ENCODE data around the gene NUBP2. TPM values are rescaled to one million over a fixed set of nuclear protein-coding genes. Genes with fewer than 3 reads are reported as not detected.

The NUBP2 gene
- total RNA-seq, 1 experiment from 2014 or later = 69.4 TPM

DNA sequence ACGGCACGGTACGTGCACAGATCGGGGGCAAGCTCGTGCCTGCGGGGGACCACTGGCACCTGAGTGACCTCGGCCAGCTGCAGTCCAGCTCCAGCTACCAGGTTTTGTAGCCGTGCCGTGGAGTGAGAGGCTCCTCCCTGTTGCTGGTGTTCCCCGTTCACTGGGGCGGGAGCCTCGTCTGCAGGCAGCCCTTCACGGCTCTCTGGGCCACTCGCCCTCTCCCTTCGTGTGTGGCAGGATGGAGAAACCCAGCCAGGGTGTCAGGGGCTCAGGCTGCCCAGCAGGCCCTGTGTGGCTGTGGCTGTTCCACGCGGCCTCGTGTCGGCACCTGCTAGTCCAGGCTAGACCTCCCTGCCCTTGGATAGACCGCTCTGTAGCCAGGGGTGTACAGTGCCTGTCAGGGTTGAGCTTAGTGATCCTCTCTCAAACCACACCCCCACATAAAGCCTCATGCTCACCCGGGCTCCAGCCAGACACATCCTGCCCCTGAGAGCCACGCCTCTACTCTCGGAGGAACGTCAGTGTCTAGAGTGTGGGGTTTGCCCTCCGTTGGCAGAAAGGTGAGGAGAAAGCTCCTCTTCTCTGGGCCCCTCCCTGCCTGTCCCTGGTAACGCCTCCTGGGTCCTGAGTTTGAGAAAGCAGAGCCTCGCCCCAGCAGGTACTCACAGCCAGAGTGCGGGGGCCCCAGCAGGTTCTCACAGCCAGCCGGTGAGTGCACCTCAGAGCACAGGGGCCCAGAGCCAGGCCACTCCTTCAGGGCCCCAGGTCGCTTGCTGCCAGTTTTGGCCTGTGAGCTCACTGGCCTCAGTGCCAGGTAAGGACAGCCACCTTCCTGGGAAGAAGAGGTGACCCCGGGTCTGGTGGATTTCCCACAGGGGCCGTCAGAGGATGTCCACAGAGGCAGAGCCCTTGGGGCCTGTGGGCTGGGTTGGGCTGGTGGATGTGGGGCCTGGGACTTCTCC lies 39.1 kb upstream of the NUBP2 start:
- WGBS (ENCODE audit: extremely low coverage, insufficient read length, low lambda C conversion rate) = no CpG with 5 or more reads among the region's 32 CpGs
- H2AK5ac ChIP-seq (ENCODE audit: insufficient read length, low read length) = no peak overlapping the region
- H4K20me1 ChIP-seq (ENCODE audit: control insufficient read depth, insufficient read depth, insufficient read length) = peaks cover 3% of the 10 kb centered on the region
- Mint-ChIP-seq H3K4me3 (no peak overlapping the region), H3K36me3 (ENCODE audit: insufficient read depth in 1 of 3, low read depth in 3 of 3) (peaks cover 3 to 7% (median 5%) of the 10 kb centered on the region in 3 experiments; a peak in 6 of 7 replicates), H3K27ac (no peak overlapping the region), H3K4me1 (no peaks in the 10 kb centered on the region), H3K27me3 (ENCODE audit: low read depth) (no peaks in the 10 kb centered on the region; the same call in 1 of the 2 replicates), H3K9me3 (no peaks in the 10 kb centered on the region)
- no peaks in the 10 kb centered on the region for H3K79me1 ChIP-seq (ENCODE audit: insufficient read depth, low read depth, low read length, poor library complexity, severe bottlenecking)
- H2BK12ac ChIP-seq (ENCODE audit: insufficient read length, low read depth, low read length) = no peak overlapping the region
- no peak overlapping the region for H4K8ac ChIP-seq (replicated peaks; ENCODE audit: insufficient read length, low read depth, low read length)
- no peak overlapping the region for H4K5ac ChIP-seq (ENCODE audit: insufficient read length, low read depth, low read length)
- H3T11ph ChIP-seq (ENCODE audit: low read length) = no peak overlapping the region
- no peaks in the 10 kb centered on the region for H3K27me3 ChIP-seq (ENCODE audit: insufficient read depth, low read length)
- H2BK5ac ChIP-seq (ENCODE audit: insufficient read length, low read length) = no peak overlapping the region
- H3K79me2 ChIP-seq (ENCODE audit: insufficient read depth, low read length) = no peaks in the 10 kb centered on the region
- TF ChIP-seq, protein P1, sequence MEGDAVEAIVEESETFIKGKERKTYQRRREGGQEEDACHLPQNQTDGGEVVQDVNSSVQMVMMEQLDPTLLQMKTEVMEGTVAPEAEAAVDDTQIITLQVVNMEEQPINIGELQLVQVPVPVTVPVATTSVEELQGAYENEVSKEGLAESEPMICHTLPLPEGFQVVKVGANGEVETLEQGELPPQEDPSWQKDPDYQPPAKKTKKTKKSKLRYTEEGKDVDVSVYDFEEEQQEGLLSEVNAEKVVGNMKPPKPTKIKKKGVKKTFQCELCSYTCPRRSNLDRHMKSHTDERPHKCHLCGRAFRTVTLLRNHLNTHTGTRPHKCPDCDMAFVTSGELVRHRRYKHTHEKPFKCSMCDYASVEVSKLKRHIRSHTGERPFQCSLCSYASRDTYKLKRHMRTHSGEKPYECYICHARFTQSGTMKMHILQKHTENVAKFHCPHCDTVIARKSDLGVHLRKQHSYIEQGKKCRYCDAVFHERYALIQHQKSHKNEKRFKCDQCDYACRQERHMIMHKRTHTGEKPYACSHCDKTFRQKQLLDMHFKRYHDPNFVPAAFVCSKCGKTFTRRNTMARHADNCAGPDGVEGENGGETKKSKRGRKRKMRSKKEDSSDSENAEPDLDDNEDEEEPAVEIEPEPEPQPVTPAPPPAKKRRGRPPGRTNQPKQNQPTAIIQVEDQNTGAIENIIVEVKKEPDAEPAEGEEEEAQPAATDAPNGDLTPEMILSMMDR (conservative IDR thresholded peaks at IDR 0.05) = no peak
- no peak overlapping the region for H3K4ac ChIP-seq (ENCODE audit: low read depth, low read length)
- no peak overlapping the region for H3K56ac ChIP-seq (ENCODE audit: insufficient read length, low read depth, low read length)
- no peak overlapping the region for H4K91ac ChIP-seq (ENCODE audit: insufficient read length, low read depth, low read length)
- H2BK20ac ChIP-seq (ENCODE audit: low read depth, low read length, poor library complexity, severe bottlenecking) = no peak overlapping the region
- H3K18ac ChIP-seq (ENCODE audit: insufficient read length, low read depth, low read length) = no peak overlapping the region
- H2AFZ ChIP-seq (ENCODE audit: low read length) = no peak overlapping the region
- H2BK120ac ChIP-seq (ENCODE audit: low read depth, low read length, poor library complexity, severe bottlenecking) = no peak overlapping the region
- no peak overlapping the region for H3K4me2 ChIP-seq (ENCODE audit: insufficient read depth, insufficient read length, low read length)
- H3K9me3 ChIP-seq (ENCODE audit: control insufficient read depth, low read depth, low read length) = peaks cover 9% of the 10 kb centered on the region
- H2BK15ac ChIP-seq (ENCODE audit: low read depth, low read length) = no peak overlapping the region
- H3K27ac ChIP-seq (ENCODE audit: insufficient read length, low read depth, low read length) = no peak overlapping the region
- no peak overlapping the region for H3K23ac ChIP-seq (ENCODE audit: insufficient read length, low read depth, low read length)
- H3K4me1 ChIP-seq (ENCODE audit: insufficient read depth, low read length) = no peaks in the 10 kb centered on the region
- H3K23me2 ChIP-seq (ENCODE audit: insufficient read length, low read depth, low read length, poor library complexity, severe bottlenecking) = no peaks in the 10 kb centered on the region
- H3K9ac ChIP-seq (ENCODE audit: extremely low read depth, insufficient read length, low read length) = no peak overlapping the region
- H3K14ac ChIP-seq (ENCODE audit: insufficient read depth, low read length) = no peak overlapping the region
- DNase-seq = peak; percentile 27

Measured in H9 (cell line).